AG10803 (cell line): Measurements from ENCODE around the gene SLC6A14.

Source experiments
- DNase-seq: peaks from one replicate; pipeline ENCODE4 v3.0.0; 2010; ENCODE audit warnings: low read depth
- H3K4me3 ChIP-seq: 2 replicates; pipeline ENCODE4 v1.5.1; 2011; ENCODE audit warnings: mild to moderate bottlenecking, low read length, control low read depth
- CTCF ChIP-seq: conservative IDR thresholded peaks from 2 replicates; pipeline ENCODE4 v1.5.1; 2011; ENCODE audit warnings: mild to moderate bottlenecking, low read length, control low read depth, inconsistent platforms

SLC6A14 gene

DNA sequence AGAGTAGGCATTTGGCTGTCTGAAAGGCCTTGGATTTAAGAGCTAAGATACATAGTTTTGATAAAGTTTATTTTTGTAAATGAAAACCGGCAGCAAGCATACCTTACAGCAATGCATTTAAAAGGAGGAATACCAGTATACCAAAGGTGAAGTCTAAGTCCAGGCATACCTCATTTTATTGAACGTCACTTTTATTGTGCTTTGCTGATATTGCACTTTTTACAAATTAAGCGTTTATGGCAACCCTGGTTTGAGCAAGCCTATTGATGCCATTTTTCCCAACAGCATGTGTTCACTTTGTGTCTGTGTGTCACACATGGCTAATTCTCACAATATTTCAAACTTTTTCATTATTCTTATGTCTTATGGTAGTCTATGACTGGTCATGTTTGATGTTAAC is 8.4 kb upstream of the SLC6A14 start:
- TF ChIP-seq CTCF, result no peak
- H3K4me3 ChIP-seq, result no peak overlapping the region
- DNase-seq, result no peak

DNA sequence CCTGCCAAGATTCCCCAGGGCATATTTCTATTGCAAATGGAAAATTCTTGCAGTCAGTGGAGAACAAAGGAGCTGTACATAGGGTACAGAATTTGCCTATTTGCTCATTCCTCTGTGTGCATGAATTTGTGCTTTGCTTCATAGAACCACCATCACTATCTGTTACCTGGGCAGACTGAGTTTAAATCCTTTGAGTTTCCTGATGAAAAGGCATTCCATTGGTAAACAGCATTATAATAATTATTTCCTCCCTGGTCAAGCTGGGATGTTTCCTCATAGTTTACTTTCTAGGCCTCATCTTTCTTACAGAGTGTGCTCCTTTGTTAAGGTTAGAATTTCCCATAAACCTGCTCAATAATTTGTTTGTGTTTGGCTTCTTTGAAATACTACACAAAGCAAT is 809 bp upstream of the SLC6A14 start:
- no peak for DNase-seq
- H3K4me3 ChIP-seq, result no peak overlapping the region
- TF ChIP-seq CTCF, result no peak

DNA sequence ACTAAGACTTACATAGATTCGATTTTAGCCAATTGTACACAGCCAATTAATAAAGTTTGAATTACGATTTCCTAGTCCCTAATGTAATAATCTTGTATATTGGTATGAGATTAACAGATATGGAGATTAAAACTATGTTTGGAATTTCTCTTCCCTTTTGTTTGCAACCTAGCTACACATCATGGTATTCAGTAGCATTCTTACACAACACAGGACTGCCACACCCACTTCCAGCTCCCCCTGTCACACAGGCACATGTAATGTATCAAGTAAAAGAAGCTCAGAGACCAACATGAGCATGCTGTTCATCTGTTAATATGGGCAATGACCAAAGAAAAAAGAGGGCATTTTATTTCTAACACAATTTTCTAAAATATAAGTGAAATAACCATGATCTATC is 12.8 kb downstream of the SLC6A14 start:
- no peak for DNase-seq
- no peak for TF ChIP-seq CTCF
- no peak overlapping the region for H3K4me3 ChIP-seq

- no peak within 1 kb of the TSS for H3K4me3 ChIP-seq
- TF ChIP-seq CTCF, result no peak
- DNase-seq, result no peak
Observed at GRCh38 chrX:116462822-116463221, 26.4 kb downstream of the SLC6A14 start, which contains the start of gene CT83. TSS of gene CT83 (minus strand) at chrX:116462976. CDS start at chrX:116462856, 120 bp downstream.

- no peak for DNase-seq
- no peak for TF ChIP-seq CTCF
- H3K4me3 ChIP-seq, result no peak overlapping the region
Observed at GRCh38 chrX:116480059-116480458, 43.7 kb downstream of the SLC6A14 start.

DNA sequence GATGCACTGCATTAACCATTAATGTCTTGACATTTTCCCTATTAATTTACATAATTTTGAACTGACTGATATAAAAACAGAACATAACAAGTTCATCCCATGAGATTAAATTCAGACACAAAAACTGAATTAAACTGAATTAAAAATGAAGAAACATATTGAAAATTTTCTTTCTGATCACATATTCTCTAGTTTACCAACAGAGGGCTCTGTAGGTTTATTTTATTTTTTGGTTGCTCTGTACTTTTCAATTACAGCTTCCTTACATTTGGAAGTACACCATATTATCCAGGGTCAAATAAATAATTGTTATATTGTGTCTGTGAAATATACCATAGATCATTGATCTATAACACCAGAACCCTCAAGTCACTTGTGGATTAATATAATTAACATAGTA is 53.7 kb downstream of the SLC6A14 start:
- DNase-seq, result peak; percentile 0
- H3K4me3 ChIP-seq, result no peak overlapping the region
- TF ChIP-seq CTCF, result peak; percentile 43

- no peak for TF ChIP-seq CTCF
Observed at GRCh38 chrX:116493271-116493670, 56.9 kb downstream of the SLC6A14 start.

More at GRCh38 chrX:116493271-116493670, 56.9 kb downstream of the SLC6A14 start:
- no peak for DNase-seq
- H3K4me3 ChIP-seq, result no peak overlapping the region
